Astrocyte of the spinal cord (primary cell): ENCODE data around the gene DTNA.
"Not testable (repeated sequence)": the region's sequence is repeated elsewhere in the genome, so short reads cannot be mapped to it uniquely, and the experiment has no call there.

ENCODE experiments used
- DNase-seq: peaks from one replicate; pipeline ENCODE4 v3.0.0; 2011; ENCODE audit warnings: low read depth, low spot score
- H3K4me3 ChIP-seq: 2 replicates; pipeline ENCODE4 v1.5.1; 2011; ENCODE audit warnings: low read depth, mild to moderate bottlenecking, low read length, moderate library complexity
- in situ Hi-C: cut with HindIII; loops from 2 replicates; pipeline ENCODE4 v1.10.0; 2017; ENCODE audit warnings: low sequenced_read_pairs
- TF ChIP-seq, protein P1 (sequence below): IDR thresholded peaks from 2 replicates; pipeline ENCODE4 v1.5.1; 2012; ENCODE audit warnings: low read depth, mild to moderate bottlenecking, low read length, inconsistent platforms

DTNA gene

DNA sequence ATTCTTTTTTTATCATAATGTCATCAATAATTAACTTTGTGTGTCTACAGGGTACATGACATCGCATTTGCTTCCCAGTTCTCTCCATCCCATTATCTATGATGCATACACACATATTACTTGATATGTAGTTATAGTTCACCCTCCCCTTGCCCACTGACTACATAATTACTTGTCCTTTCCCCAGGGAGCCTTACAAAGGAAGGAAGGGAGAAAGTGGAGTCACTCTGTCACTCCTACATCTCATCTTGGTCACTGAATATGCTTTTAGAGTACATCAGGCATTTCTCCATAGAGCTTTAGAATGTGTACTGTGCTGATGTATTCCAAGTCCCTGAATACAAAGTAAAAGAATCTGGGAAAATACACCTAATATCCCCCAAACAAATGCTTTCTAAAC lies 6.0 kb upstream of the DTNA start:
- in situ Hi-C loops: no loop called here
- TF ChIP-seq, protein P1, sequence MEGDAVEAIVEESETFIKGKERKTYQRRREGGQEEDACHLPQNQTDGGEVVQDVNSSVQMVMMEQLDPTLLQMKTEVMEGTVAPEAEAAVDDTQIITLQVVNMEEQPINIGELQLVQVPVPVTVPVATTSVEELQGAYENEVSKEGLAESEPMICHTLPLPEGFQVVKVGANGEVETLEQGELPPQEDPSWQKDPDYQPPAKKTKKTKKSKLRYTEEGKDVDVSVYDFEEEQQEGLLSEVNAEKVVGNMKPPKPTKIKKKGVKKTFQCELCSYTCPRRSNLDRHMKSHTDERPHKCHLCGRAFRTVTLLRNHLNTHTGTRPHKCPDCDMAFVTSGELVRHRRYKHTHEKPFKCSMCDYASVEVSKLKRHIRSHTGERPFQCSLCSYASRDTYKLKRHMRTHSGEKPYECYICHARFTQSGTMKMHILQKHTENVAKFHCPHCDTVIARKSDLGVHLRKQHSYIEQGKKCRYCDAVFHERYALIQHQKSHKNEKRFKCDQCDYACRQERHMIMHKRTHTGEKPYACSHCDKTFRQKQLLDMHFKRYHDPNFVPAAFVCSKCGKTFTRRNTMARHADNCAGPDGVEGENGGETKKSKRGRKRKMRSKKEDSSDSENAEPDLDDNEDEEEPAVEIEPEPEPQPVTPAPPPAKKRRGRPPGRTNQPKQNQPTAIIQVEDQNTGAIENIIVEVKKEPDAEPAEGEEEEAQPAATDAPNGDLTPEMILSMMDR: no peak
- no peak overlapping the region for H3K4me3 ChIP-seq
- DNase-seq: no peak

DNA sequence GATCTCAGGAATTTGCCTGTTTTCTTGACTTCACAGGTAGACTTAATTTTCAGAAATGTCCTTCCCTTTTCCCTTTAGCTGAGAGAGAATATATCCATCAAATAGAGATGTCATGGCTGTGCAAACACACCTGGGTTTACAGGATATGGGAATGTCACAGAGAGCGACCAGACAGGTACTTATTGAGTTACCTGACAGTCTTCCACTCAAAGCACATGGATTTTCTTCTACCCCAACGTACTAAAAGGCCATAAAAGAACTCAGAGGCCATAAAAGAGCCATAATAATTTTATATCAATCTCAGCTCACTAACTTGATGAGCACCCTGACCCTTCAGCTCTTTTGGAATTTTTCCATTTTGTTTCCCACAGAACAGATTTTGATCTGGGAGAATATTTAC lies 5.3 kb upstream of the DTNA start:
- in situ Hi-C loops: no loop called here
- H3K4me3 ChIP-seq: no peak overlapping the region
- TF ChIP-seq, protein P1: no peak
- DNase-seq: no peak

DNA sequence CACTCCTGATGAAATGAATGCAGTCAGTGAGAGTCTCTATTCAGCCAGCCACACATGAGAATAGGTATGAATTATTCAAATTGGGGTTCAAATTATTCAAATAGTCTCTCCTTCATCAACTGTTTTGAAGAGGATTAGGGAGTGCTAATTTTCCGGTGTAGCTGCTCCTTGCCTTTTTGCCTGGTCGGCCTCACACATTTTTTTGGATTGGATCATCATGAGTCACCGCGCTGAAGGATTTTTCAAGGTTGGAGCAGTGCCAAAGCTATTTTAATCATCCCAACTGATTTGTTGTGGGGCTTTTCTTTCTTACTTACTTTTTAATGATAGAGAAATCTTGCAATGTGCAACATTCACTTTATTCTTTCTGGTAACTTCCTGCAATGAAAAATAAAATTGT lies 2.4 kb upstream of the DTNA start:
- TF ChIP-seq, protein P1: no peak
- DNase-seq: peak; percentile 93
- in situ Hi-C loops: no loop called here
- no peak overlapping the region for H3K4me3 ChIP-seq

DNA sequence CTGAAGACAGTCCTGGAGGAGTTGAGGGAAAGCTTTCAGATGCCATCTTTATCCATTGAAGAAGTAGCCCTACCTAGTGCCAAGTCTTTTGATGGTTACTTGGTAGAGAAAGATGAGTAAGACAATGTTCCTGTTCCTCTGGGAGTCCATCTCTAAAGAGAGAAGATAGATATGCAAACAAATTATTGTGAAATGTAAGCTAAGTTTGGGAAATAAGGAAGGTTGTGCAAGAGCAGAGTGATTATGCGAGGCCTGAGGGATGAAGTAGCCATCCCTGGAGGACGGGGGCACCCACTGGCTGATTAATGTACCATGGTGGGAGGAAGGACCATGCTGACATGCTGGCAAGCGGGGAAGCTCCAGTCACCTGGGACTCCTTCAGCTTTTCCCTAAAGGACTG lies 994 bp upstream of the DTNA start:
- in situ Hi-C loops: no loop called here
- no peak overlapping the region for H3K4me3 ChIP-seq
- TF ChIP-seq, protein P1: no peak
- DNase-seq: peak; percentile 48

DNA sequence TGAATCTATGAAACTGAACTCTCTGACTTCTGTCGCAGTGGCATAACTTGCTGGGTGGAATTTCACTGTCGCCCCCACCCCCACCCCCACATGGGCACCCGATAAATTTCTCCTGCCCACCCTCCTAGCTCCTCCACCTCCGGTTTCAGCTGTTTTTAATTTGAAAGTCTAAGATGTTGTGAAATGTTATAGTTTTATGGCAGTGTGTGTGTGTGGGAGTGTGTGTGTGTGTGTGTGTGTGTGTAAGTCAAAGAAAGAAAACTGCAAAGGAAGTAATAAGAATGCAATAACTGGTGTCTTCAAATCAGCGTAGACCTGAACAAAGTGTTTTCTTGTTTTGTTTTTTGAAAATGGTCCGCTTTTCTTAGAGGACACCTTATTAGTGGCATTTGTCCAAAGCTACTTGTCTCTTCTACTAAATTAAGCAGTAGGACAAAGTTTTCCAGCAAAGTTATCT lies 388 bp downstream of the DTNA start:
- in situ Hi-C loops: no loop called here
- peak overlapping the region; percentile 52 for H3K4me3 ChIP-seq
- TF ChIP-seq, protein P1: no peak
- DNase-seq: no peak

DNA sequence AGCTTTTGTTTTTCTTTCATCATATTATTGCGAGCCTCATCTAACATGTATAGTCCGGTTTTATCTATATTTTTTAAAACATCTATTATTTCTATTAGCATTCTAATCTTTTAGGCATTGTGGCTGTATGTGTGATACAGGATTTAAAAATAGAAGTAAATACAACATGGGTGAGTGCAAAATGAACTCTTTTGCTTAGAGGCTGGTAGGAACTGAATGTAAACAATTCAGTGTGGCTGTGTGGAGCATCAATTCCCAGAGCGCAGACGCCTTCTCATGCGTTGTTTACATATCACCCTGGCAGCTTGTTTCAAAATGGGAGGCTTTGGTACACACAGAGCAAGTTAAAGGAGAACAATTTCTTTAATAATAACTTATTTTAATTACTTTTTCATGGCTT lies 836 bp downstream of the DTNA start:
- peak; percentile 67 for DNase-seq
- in situ Hi-C loops: no loop called here
- peak overlapping the region; percentile 52 for H3K4me3 ChIP-seq
- TF ChIP-seq, protein P1: no peak

DNA sequence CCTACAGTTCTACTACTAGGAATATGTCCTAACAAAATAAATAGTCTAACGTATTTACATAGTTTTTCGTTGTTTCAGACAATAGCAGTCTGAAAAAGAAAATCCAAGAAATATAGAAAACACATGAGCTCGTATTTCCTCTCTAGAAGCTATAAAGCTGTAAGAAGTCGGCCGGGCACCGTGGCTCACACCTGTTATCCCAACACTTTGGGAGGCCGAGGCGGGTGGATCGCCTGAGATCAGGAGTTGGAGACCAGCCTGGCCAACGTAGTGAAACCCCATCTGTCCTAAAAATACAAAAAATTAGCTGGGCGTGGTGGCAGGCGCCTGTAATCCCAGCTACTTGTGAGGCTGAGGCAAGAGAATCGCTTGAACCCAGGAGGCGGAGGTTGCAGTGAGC lies 6.0 kb downstream of the DTNA start:
- H3K4me3 ChIP-seq, in situ Hi-C loops, DNase-seq: not testable (repeated sequence)
